SU-DHL-6 (cell line): ENCODE measurements around the gene RPL13A.

Experiments used
- H2AFZ ChIP-seq: fragments of 200-600 bp; sonication (generic); 2 replicates; pipeline ENCODE4 v1.6.1; 2014; ENCODE audit warnings: low read depth, mild to moderate bottlenecking, moderate library complexity, mixed read lengths, antibody characterized with exemption, low read length; ENCODE audit not compliant: severe bottlenecking
- H3F3A ChIP-seq: fragments of 200-600 bp; shearing (Covaris generic); 2 replicates; pipeline ENCODE4 v1.6.0; 2016; ENCODE audit warnings: antibody characterized with exemption, mild to moderate bottlenecking; ENCODE audit not compliant: insufficient read depth
- H3K27ac ChIP-seq: fragments of 200-600 bp; sonication (generic); 2 replicates; pipeline ENCODE4 v1.5.1; 2016; ENCODE audit warnings: low read depth, mild to moderate bottlenecking, low read length, moderate library complexity, mixed read lengths
- H3K27me3 ChIP-seq: fragments of 200-600 bp; sonication (generic), shearing (Covaris generic); 2 replicates; pipeline ENCODE4 v1.6.0; 2014; ENCODE audit warnings: mild to moderate bottlenecking, low read length
- H3K36me3 ChIP-seq: fragments of 200-600 bp; sonication (generic); 2 replicates; pipeline ENCODE4 v1.6.1; 2014; ENCODE audit warnings: mild to moderate bottlenecking, low read length, mixed read lengths
- H3K4me2 ChIP-seq: fragments of 300-600, 200-600 bp; shearing (Covaris generic), sonication (generic); 2 replicates; pipeline ENCODE4 v1.6.0; 2014; ENCODE audit warnings: low read length, low read depth, mild to moderate bottlenecking; ENCODE audit not compliant: poor library complexity, severe bottlenecking
- H3K4me3 ChIP-seq: fragments of 200-600 bp; sonication (generic); 2 replicates; pipeline ENCODE4 v1.5.1; 2014; ENCODE audit warnings: antibody characterized with exemption, low read length, mild to moderate bottlenecking, mixed read lengths; ENCODE audit not compliant: insufficient read depth, poor library complexity, severe bottlenecking
- H3K79me2 ChIP-seq: fragments of 200-600 bp; sonication (generic); 2 replicates; pipeline ENCODE4 v1.6.1; 2014; ENCODE audit warnings: mild to moderate bottlenecking, low read length, moderate library complexity; ENCODE audit not compliant: insufficient read depth
- H3K9ac ChIP-seq: fragments of 200-600 bp; sonication (generic); 2 replicates; pipeline ENCODE4 v1.7.0; 2014; ENCODE audit warnings: mild to moderate bottlenecking, low read length
- H3K9me2 ChIP-seq: fragments of 200-600 bp; sonication (generic); replicated peaks from 2 replicates; pipeline ENCODE4 v1.6.1; 2014; ENCODE audit warnings: low read length; ENCODE audit not compliant: insufficient read depth
- H3K9me3 ChIP-seq: fragments of 200-600 bp; sonication (generic); 2 replicates; pipeline ENCODE4 v1.6.1; 2014; ENCODE audit warnings: low read length, mixed read lengths; ENCODE audit not compliant: insufficient read depth
- H4K20me1 ChIP-seq: fragments of 200-600 bp; sonication (generic); 2 replicates; pipeline ENCODE4 v1.6.1; 2014; ENCODE audit warnings: low read depth, mild to moderate bottlenecking, antibody characterized with exemption, low read length, moderate library complexity, mixed read lengths
- EZH2phosphoT487 ChIP-seq: fragments of 200-600 bp; sonication (generic), shearing (Covaris generic); conservative IDR thresholded peaks from 2 replicates; pipeline ENCODE4 v1.6.1; 2018; ENCODE audit warnings: mild to moderate bottlenecking, antibody characterized with exemption, low read length, moderate library complexity, mixed read lengths
- TF ChIP-seq, protein P1 (sequence below): fragments of 200-600 bp; sonication (generic); IDR thresholded peaks from one replicate; pipeline ENCODE4 v1.5.1; 2017; ENCODE audit warnings: antibody characterized with exemption, mild to moderate bottlenecking, low read length, moderate library complexity; ENCODE audit not compliant: insufficient read depth, poor library complexity, severe bottlenecking

Gene RPL13A

DNA sequence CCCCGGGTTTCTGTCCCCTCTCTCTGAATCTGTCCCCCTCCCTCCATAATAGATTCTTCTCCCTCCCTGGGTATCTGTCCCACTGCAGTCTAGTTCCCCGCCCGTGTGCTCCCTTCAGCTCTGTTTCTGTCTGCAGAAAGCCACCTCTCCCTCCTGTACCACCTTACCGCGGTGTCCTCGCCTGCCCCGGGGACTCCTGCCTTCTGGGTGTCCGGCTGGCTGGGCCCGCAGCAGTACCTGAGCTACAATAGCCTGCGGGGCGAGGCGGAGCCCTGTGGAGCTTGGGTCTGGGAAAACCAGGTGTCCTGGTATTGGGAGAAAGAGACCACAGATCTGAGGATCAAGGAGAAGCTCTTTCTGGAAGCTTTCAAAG is 26.3 kb downstream of the RPL13A start:
- H3K9ac ChIP-seq = peak overlapping the region; percentile 54
- H3K9me2 ChIP-seq = no peaks in the 10 kb centered on the region
- no peak overlapping the region for H3K27ac ChIP-seq
- no peaks in the 10 kb centered on the region for H4K20me1 ChIP-seq
- TF ChIP-seq, protein P1, sequence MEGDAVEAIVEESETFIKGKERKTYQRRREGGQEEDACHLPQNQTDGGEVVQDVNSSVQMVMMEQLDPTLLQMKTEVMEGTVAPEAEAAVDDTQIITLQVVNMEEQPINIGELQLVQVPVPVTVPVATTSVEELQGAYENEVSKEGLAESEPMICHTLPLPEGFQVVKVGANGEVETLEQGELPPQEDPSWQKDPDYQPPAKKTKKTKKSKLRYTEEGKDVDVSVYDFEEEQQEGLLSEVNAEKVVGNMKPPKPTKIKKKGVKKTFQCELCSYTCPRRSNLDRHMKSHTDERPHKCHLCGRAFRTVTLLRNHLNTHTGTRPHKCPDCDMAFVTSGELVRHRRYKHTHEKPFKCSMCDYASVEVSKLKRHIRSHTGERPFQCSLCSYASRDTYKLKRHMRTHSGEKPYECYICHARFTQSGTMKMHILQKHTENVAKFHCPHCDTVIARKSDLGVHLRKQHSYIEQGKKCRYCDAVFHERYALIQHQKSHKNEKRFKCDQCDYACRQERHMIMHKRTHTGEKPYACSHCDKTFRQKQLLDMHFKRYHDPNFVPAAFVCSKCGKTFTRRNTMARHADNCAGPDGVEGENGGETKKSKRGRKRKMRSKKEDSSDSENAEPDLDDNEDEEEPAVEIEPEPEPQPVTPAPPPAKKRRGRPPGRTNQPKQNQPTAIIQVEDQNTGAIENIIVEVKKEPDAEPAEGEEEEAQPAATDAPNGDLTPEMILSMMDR = no peak
- no peaks in the 10 kb centered on the region for H3K79me2 ChIP-seq
- no peaks in the 10 kb centered on the region for H3F3A ChIP-seq
- no peak overlapping the region for H3K4me3 ChIP-seq
- H3K9me3 ChIP-seq = no peaks in the 10 kb centered on the region
- peak overlapping the region; percentile 87 for H2AFZ ChIP-seq
- H3K27me3 ChIP-seq = no peaks in the 10 kb centered on the region
- H3K4me2 ChIP-seq = peak overlapping the region; percentile 67
- H3K36me3 ChIP-seq = no peaks in the 10 kb centered on the region

GRCh38 chr19:49514151-49514550 is 26.7 kb downstream of the RPL13A start:
- no peaks in the 10 kb centered on the region for H3K36me3 ChIP-seq
- H3K9me2 ChIP-seq = no peaks in the 10 kb centered on the region
- H2AFZ ChIP-seq = no peak overlapping the region
- no peaks in the 10 kb centered on the region for H3K9me3 ChIP-seq
- H3K27ac ChIP-seq = no peak overlapping the region
- no peak overlapping the region for H3K4me3 ChIP-seq
- H3K79me2 ChIP-seq = no peaks in the 10 kb centered on the region
- no peak overlapping the region for H3K9ac ChIP-seq
- H4K20me1 ChIP-seq = no peaks in the 10 kb centered on the region
- no peaks in the 10 kb centered on the region for H3K27me3 ChIP-seq
- H3F3A ChIP-seq = no peaks in the 10 kb centered on the region
- H3K4me2 ChIP-seq = no peak overlapping the region
- TF ChIP-seq, protein P1 = no peak
- no peak for TF ChIP-seq EZH2phosphoT487

DNA sequence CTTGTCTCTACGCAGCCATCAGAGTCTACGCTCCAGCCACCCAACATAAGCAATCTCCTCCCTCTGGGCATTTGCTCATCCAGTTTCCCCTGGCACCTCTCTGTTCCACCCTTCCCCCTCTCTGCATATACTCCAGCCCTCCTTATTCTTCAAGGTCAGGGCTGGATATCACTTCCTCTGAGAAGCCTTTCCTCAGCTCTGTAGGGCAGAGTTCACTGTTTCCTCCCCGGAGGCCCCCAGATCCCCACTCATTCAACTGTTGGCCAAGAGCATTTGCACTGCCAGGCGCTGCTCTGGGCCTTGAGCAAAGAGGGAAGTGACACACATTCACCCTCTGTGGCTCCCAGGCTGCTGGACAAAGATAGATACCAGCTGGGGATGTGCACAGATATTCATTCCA is 28.4 kb downstream of the RPL13A start:
- Histone ChIP-seq H2AFZ (no peak overlapping the region), H3K9me3 (no peaks in the 10 kb centered on the region), H3F3A (no peaks in the 10 kb centered on the region), H3K27me3 (no peaks in the 10 kb centered on the region), H3K4me2 (no peak overlapping the region), H3K36me3 (no peaks in the 10 kb centered on the region), H3K9me2 (no peaks in the 10 kb centered on the region), H3K4me3 (no peak overlapping the region), H4K20me1 (no peaks in the 10 kb centered on the region), H3K9ac (no peak overlapping the region), H3K27ac (no peak overlapping the region), H3K79me2 (no peaks in the 10 kb centered on the region)
- TF ChIP-seq, protein P1 = no peak
- no peak for TF ChIP-seq EZH2phosphoT487

DNA sequence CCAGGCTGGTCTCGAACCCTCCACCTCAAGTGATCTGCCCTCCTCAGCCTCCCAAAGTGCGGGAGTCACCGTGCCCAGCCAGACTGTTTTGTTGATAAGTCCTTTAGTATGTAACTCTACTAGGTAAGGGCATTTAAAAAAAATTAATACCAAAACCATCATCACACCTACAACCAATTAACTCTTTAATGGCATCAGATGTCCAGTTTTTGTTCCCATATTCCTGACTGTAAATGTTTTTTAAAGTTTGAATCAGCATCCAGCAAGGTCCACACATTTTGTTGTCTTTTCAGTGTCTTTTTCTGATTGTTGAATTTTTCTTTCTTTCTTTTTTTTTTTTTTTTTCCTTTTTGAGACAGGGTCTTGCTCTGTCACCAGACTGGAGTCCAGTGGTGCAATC is 30.6 kb downstream of the RPL13A start:
- H3K27ac ChIP-seq = no peak overlapping the region
- H3K36me3 ChIP-seq = no peaks in the 10 kb centered on the region
- TF ChIP-seq, protein P1 = no peak
- TF ChIP-seq EZH2phosphoT487 = no peak
- no peak overlapping the region for H3K4me3 ChIP-seq
- H3K27me3 ChIP-seq = no peaks in the 10 kb centered on the region
- H3K4me2 ChIP-seq = no peak overlapping the region
- H4K20me1 ChIP-seq = no peaks in the 10 kb centered on the region
- no peaks in the 10 kb centered on the region for H3K9me2 ChIP-seq
- H3K79me2 ChIP-seq = no peaks in the 10 kb centered on the region
- H2AFZ ChIP-seq = no peak overlapping the region
- H3K9me3 ChIP-seq = no peaks in the 10 kb centered on the region
- H3K9ac ChIP-seq = no peak overlapping the region
- no peaks in the 10 kb centered on the region for H3F3A ChIP-seq
